K562 (cell line): ENCODE results near the gene CTNNBL1. TPM values are rescaled to one million over a fixed set of nuclear protein-coding genes. Genes with fewer than 3 reads are reported as not detected.

Experiments used
- AFF1 ChIP-seq, 2 experiments: fragments of 450-650 bp; IDR thresholded peaks; 2 replicates each; pipeline ENCODE4 v1.6.1; 2018; ENCODE audit warnings: mild to moderate bottlenecking in 2 of 2, low read depth in 1 of 2; ENCODE audit not compliant: partially characterized antibody in 2 of 2
- ATF6 ChIP-seq: sonication (generic); formaldehyde crosslinking; IDR thresholded peaks from 2 replicates; pipeline ENCODE4 v1.4.0; 2020; ENCODE audit warnings: mild to moderate bottlenecking, missing genetic modification reagents
- CCNT2 ChIP-seq: IDR thresholded peaks from 2 replicates; pipeline ENCODE4 v1.6.1; 2011; ENCODE audit warnings: borderline replicate concordance, low read depth, mild to moderate bottlenecking, moderate library complexity, mixed read lengths, low read length; ENCODE audit not compliant: insufficient read length; ENCODE audit errors: extremely low read depth
- CHD2 ChIP-seq: IDR thresholded peaks from 2 replicates; pipeline ENCODE4 v1.6.1; 2011; ENCODE audit warnings: low read depth, low read length
- E2F6 ChIP-seq, 2 experiments: IDR thresholded peaks; 2 replicates each; pipeline ENCODE4 v1.6.1; 2011; ENCODE audit warnings: borderline replicate concordance in 1 of 2, control low read depth in 1 of 2, low read depth in 1 of 2, low read length in 1 of 2, mild to moderate bottlenecking in 1 of 2, mixed read lengths in 1 of 2, moderate library complexity in 1 of 2; ENCODE audit not compliant: insufficient read depth in 1 of 2, insufficient read length in 1 of 2, poor library complexity in 1 of 2, severe bottlenecking in 1 of 2; ENCODE audit errors: extremely low read depth in 1 of 2
- IRF9 ChIP-seq: fragments of 450-650 bp; IDR thresholded peaks from 2 replicates; pipeline ENCODE4 v1.6.1; 2016; ENCODE audit warnings: missing biosample characterization, missing genetic modification characterization
- SETDB1 ChIP-seq: IDR thresholded peaks from one replicate; pipeline ENCODE4 v1.6.1; 2012; ENCODE audit warnings: low read length, control low read depth, inconsistent platforms
- SIN3B ChIP-seq: fragments of 450-650 bp; IDR thresholded peaks from 2 replicates; pipeline ENCODE4 v1.6.1; 2017; ENCODE audit warnings: low read depth, mild to moderate bottlenecking, moderate library complexity
- SP2 ChIP-seq: IDR thresholded peaks from 2 replicates; pipeline ENCODE4 v1.6.1; 2011; ENCODE audit warnings: mild to moderate bottlenecking, low read depth, low read length, moderate library complexity; ENCODE audit not compliant: poor library complexity, severe bottlenecking; ENCODE audit errors: extremely low read depth
- SRSF7 ChIP-seq: fragments of 200-400 bp; formaldehyde crosslinking; optimal IDR thresholded peaks from 2 replicates; pipeline ENCODE3; 2017; ENCODE audit warnings: mild to moderate bottlenecking, low read depth, low read length
- ZNF3 ChIP-seq: fragments of 250-450 bp; sonication (Bioruptor Pico); IDR thresholded peaks from 2 replicates; pipeline ENCODE4 v1.5.0; 2021; ENCODE audit warnings: mild to moderate bottlenecking, moderate library complexity
- ZNF436 ChIP-seq: fragments of 250-450, 450-650 bp; sonication (Bioruptor Pico); formaldehyde crosslinking; IDR thresholded peaks from 2 replicates; pipeline ENCODE4 v1.7.0; 2020; ENCODE audit warnings: mild to moderate bottlenecking
- polyA plus RNA-seq, 8 experiments: library from polyadenylated mRNA; depleted of rRNA in 4 of 8; stranded (reverse) in 5 of 8; unstranded in 3 of 8; fragments of >200 nt; fragmentation: Nextera tagmentation in 2 of 8; fragmentation: Illumina TruSeq in 1 of 8; extraction: Ambion mirVana in 2 of 8; extraction: Trizol in 1 of 8; gene quantifications; 2 replicates each; pipeline versions ENCODE4 v1.2.1 to v1.2.3, GENCODE V29; 2011 to 2014; ENCODE audit warnings: inconsistent platforms in 1 of 8, missing spikeins in 1 of 8
- total RNA-seq, 7 experiments: library from RNA; depleted of rRNA in 6 of 7; stranded (reverse); fragments of >200 nt in 6 of 7; fragmentation: Illumina TruSeq in 2 of 7; extraction: Trizol in 2 of 7; gene quantifications; 2 replicates each; pipeline versions ENCODE4 v1.2.1 to v1.2.3, GENCODE V29; 2011 to 2021; ENCODE audit warnings: low replicate concordance in 1 of 7

CTNNBL1 gene
- total and polyA plus RNA-seq, 9 of the 15 experiments (the other 6 are each of a cell fraction or from before 2014, with no cell fraction given), result 32.4 to 85.6 (median 43.6) TPM

GRCh38 chr20:37901240-37901639 lies 207.4 kb downstream of the CTNNBL1 start (continued):
- TF ChIP-seq E2F6 (IDR thresholded peaks at IDR 0.05; ENCODE audit: borderline replicate concordance in 1 of 2, extremely low read depth in 1 of 2, insufficient read depth in 1 of 2, insufficient read length in 1 of 2, low read depth in 1 of 2, low read length in 1 of 2, poor library complexity in 1 of 2, severe bottlenecking in 1 of 2), result peak in 1 of 2 experiments; percentile 61
- no peak for TF ChIP-seq SIN3B
- no peak for TF ChIP-seq CCNT2
- no peak for TF ChIP-seq ZNF436 (CRISPR knock-in tag)
- no peak for TF ChIP-seq SP2
- no peak for TF ChIP-seq SRSF7
- TF ChIP-seq IRF9, result no peak
- TF ChIP-seq AFF1 (IDR thresholded peaks at IDR 0.05; ENCODE audit: low read depth in 1 of 2, partially characterized antibody in 2 of 2), result peak in 1 of 2 experiments; percentile 14
- TF ChIP-seq CHD2, result no peak
- TF ChIP-seq ATF6 (CRISPR knock-in tag), result no peak
- no peak for TF ChIP-seq SETDB1
- TF ChIP-seq ZNF3 (CRISPR knock-in tag), result no peak
